Measurements from ENCODE around the gene ROR1.

The ROR1 gene

GRCh38 chr1:64117492-64117891 lies 343.7 kb downstream of the ROR1 start:
- no peak for DNase-seq

- no peak for DNase-seq
These were observed 348.1 kb downstream of the ROR1 start for GRCh38 chr1:64121766-64122385.

GRCh38 chr1:64122588-64122987 lies 348.8 kb downstream of the ROR1 start:
- no peak for DNase-seq

- no peak for DNase-seq
These were observed 351.1 kb downstream of the ROR1 start for GRCh38 chr1:64124704-64125440.

GRCh38 chr1:64126581-64126980 lies 352.8 kb downstream of the ROR1 start:
- DNase-seq: no peak

GRCh38 chr1:64127297-64127696 lies 353.5 kb downstream of the ROR1 start:
- DNase-seq: no peak

GRCh38 chr1:64129701-64130100 lies 355.9 kb downstream of the ROR1 start:
- no peak for DNase-seq

- DNase-seq: no peak
These were observed 357.3 kb downstream of the ROR1 start for GRCh38 chr1:64131155-64131554.

- no peak for DNase-seq
These were observed 359.2 kb downstream of the ROR1 start for GRCh38 chr1:64133036-64133435.

- DNase-seq: no peak
These were observed 361.8 kb downstream of the ROR1 start for GRCh38 chr1:64135462-64136223.

- DNase-seq: no peak
These were observed 362.5 kb downstream of the ROR1 start for GRCh38 chr1:64136296-64136695.

- DNase-seq: peak; percentile 56
These were observed 363.1 kb downstream of the ROR1 start for GRCh38 chr1:64136752-64137411.

- no peak for DNase-seq
These were observed 363.6 kb downstream of the ROR1 start for GRCh38 chr1:64137412-64137803.

GRCh38 chr1:64139877-64140276 lies 366.1 kb downstream of the ROR1 start:
- DNase-seq: no peak

- no peak for DNase-seq
These were observed 366.8 kb downstream of the ROR1 start for GRCh38 chr1:64140596-64140995.

- DNase-seq: no peak
These were observed 373.4 kb downstream of the ROR1 start for GRCh38 chr1:64147045-64147724.

- no peak for DNase-seq
These were observed 373.9 kb downstream of the ROR1 start for GRCh38 chr1:64147759-64148158.

GRCh38 chr1:64150266-64150665 lies 376.4 kb downstream of the ROR1 start:
- DNase-seq: no peak

- DNase-seq: no peak
These were observed 377.0 kb downstream of the ROR1 start for GRCh38 chr1:64150729-64151230.

GRCh38 chr1:64155278-64155677 lies 381.5 kb downstream of the ROR1 start:
- DNase-seq: no peak

- no peak for DNase-seq
These were observed 387.6 kb downstream of the ROR1 start for GRCh38 chr1:64161357-64161941.

GRCh38 chr1:64162151-64162550 lies 388.3 kb downstream of the ROR1 start:
- no peak for DNase-seq

All from SHP77 treated with DMSO at 0.1 percent for 48 hours (cell line).